ENCODE results near the gene HIVEP1.

DNA sequence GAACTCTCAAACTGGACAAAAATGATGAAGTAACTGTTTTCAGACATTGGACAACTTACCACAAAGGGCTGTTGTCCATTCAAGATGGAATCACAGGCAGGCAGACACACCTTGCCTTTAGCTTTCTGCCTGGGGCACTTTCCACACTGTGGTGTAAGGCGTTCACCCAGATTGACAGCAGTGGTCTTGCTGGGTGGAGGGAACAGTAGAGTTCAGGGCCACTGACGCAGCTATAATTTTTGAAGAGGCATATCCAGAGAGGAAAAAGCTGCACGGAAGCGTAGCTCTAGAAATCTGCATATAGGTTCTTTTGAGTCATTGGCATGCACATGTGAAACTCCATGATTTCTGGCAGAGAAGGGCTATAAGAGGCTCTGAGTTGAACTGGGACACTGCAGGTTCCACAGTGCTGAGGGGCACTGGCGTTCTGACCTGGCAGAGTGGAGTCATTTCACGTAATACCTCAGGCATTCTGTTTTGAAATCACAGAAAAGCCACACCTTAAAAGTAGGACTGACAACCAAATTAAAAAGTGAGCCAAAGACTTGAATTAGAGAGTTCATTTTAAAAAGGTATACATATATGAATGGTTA lies 173.1 kb downstream of the HIVEP1 start:
- TF ChIP-seq POLR2AphosphoS5 (IDR thresholded peaks at IDR 0.05) (no peak), POLR2A (IDR thresholded peaks at IDR 0.05) (no peak)

Measured in prostate gland (tissue), 1 donor.